Lung (tissue), 12 donors: ENCODE results near the gene TMX2. TPM values are rescaled to one million over a fixed set of nuclear protein-coding genes. Genes with fewer than 3 reads are reported as not detected.

Source experiments
- ATAC-seq: fragments of 200-7000 bp; cut with Tn5 transposase; one replicate; pipeline ENCODE4 v1.9.1; 2020; ENCODE audit warnings: moderate number of reproducible peaks; ENCODE audit not compliant: insufficient read depth, low FRiP score
- DNase-seq, 3 donors: peaks; one replicate each; pipeline ENCODE4 v3.0.0-alpha.2; 2013 to 2017
- H3K27ac ChIP-seq, 2 donors: one replicate each; pipeline ENCODE4 v1.5.1; 2013; ENCODE audit warnings: mild to moderate bottlenecking in 2 of 2, moderate library complexity in 2 of 2, control low read depth in 1 of 2, inconsistent platforms in 1 of 2, low read depth in 1 of 2, low read length in 1 of 2
- H3K27me3 ChIP-seq, 3 donors: one replicate each; pipeline ENCODE4 v1.5.1; 2013; ENCODE audit warnings: low read length in 2 of 3; ENCODE audit not compliant: control insufficient read depth in 3 of 3, insufficient read depth in 3 of 3
- H3K36me3 ChIP-seq, 4 donors: one replicate each; pipeline ENCODE4 v1.5.1; 2013; ENCODE audit warnings: low read length in 4 of 4, mild to moderate bottlenecking in 1 of 4, moderate library complexity in 1 of 4; ENCODE audit not compliant: control insufficient read depth in 4 of 4, insufficient read depth in 4 of 4
- H3K4me1 ChIP-seq, 5 donors: one replicate each; pipeline ENCODE4 v1.5.1; 2013; ENCODE audit warnings: low read length in 5 of 5, mild to moderate bottlenecking in 2 of 5, moderate library complexity in 1 of 5; ENCODE audit not compliant: control insufficient read depth in 5 of 5, insufficient read depth in 5 of 5
- H3K4me3 ChIP-seq: one replicate; pipeline ENCODE4 v1.5.1; 2013; ENCODE audit warnings: mild to moderate bottlenecking, control low read depth, moderate library complexity
- H3K9ac ChIP-seq, 2 donors: one replicate each; pipeline ENCODE4 v1.5.1; 2013; ENCODE audit warnings: low read length in 2 of 2, control low read depth in 1 of 2; ENCODE audit not compliant: insufficient read depth in 1 of 2
- H3K9me3 ChIP-seq, 4 donors: one replicate each; pipeline ENCODE4 v1.5.1; 2013; ENCODE audit warnings: low read length in 3 of 4, mild to moderate bottlenecking in 1 of 4, moderate library complexity in 1 of 4; ENCODE audit not compliant: control insufficient read depth in 4 of 4, insufficient read depth in 3 of 4
- WGBS, 2 donors: extraction: QIAGEN DNeasy Blood & Tissue Kit; methylation state at CpG; one replicate each; pipeline ENCODE4 v1.1.7; 2013; 5-methylcytosine and 5-hydroxymethylcytosine counted together
- polyA plus RNA-seq, 2 donors: library from polyadenylated mRNA; stranded (reverse); fragments of 200-250 nt; gene quantifications; one replicate each; pipeline ENCODE4 v1.2.1, GENCODE V29; 2013
- total RNA-seq, 2 donors: library from RNA; depleted of rRNA in 1 of 2; stranded (reverse); fragments of >200 nt in 1 of 2; gene quantifications; one replicate each; pipeline ENCODE4 v1.2.1, GENCODE V29; 2014 to 2021
- TF ChIP-seq, protein P1 (sequence below): IDR thresholded peaks from 2 replicates; pipeline ENCODE4 v1.5.1; 2012; ENCODE audit warnings: mild to moderate bottlenecking; ENCODE audit errors: control extremely low read depth, extremely low read depth
- donor health status: control.
- donor health status: control.
- donor health status: Bipolar disorder and iron deficiency.
- donor health status: healthy.
- donor health status: DM: yes; HTN: yes; CAD: no.

The TMX2 gene
- total and polyA plus RNA-seq, 4 donors: 51.7 to 89.6 (median 63.5) TPM

DNA sequence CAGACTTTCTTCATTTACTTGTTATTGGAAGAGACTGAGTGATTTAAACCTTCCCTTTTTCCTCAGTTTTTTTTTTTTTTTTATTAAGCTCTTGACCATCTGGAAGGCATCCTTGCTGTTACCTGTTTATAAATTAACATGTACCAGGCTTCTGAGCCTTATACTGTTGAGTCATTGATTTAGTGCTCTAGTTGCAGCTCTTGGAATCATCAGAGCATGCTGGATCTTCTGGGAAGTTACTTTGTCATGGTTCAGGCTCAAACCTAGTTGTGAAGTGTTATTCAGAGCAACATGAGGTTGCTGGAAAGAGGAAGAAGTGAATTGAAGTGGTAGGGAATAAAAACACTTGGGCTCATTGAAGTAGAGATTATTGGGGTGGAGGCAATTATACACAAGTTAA is 38.1 kb upstream of the TMX2 start:
- ATAC-seq: no peak
- DNase-seq: no peak
- Histone ChIP-seq H3K9ac (no peak overlapping the region), H3K27me3 (no peaks in the 10 kb centered on the region), H3K36me3 (peaks cover 15 to 41% (median 23%) of the 10 kb centered on the region in 4 donors), H3K27ac (no peak overlapping the region), H3K4me1 (peaks cover under 1 to 19% (median 8%) of the 10 kb centered on the region in 5 donors), H3K9me3 (no peaks in the 10 kb centered on the region), H3K4me3 (no peak overlapping the region)
- TF ChIP-seq, protein P1, sequence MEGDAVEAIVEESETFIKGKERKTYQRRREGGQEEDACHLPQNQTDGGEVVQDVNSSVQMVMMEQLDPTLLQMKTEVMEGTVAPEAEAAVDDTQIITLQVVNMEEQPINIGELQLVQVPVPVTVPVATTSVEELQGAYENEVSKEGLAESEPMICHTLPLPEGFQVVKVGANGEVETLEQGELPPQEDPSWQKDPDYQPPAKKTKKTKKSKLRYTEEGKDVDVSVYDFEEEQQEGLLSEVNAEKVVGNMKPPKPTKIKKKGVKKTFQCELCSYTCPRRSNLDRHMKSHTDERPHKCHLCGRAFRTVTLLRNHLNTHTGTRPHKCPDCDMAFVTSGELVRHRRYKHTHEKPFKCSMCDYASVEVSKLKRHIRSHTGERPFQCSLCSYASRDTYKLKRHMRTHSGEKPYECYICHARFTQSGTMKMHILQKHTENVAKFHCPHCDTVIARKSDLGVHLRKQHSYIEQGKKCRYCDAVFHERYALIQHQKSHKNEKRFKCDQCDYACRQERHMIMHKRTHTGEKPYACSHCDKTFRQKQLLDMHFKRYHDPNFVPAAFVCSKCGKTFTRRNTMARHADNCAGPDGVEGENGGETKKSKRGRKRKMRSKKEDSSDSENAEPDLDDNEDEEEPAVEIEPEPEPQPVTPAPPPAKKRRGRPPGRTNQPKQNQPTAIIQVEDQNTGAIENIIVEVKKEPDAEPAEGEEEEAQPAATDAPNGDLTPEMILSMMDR: no peak

DNA sequence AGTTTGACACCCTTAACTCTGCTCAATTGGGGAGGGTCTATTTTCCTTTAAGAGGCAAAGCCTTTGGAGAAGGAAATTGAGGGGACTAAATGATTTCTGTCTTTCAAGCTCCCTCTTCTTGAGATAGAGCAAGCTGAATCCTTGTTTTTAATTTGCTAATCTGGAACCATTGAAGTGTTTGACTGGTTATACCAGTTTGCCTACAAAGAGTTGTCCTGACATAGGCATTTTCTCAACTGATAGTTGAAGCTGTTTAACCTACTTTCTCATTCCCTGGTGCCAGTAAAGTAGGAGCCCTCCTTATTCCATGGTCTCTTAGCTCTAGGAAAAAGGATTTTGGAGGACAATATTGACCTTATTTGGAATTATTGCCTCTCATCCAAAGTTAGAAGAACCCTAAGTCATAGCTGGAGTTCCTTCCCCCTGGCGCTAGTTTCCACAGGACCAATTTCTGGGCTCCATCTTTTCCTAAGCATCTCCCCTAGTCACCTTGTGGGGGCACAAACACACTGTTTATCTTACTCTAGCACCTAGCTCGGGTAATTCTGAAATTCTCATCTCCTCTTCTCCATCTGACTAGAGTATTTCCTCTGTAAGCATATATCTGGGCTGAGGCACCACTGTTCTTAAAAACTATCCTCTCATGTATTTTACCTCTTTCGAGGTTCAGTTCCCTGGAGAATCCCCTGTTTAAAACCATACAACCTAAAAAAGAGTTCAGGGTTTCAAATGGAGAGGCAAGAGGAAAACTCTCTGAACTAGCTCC is 37.0 kb upstream of the TMX2 start:
- Histone ChIP-seq H3K4me3 (no peak overlapping the region), H3K36me3 (peaks cover 20 to 41% (median 28%) of the 10 kb centered on the region in 4 donors), H3K9me3 (no peaks in the 10 kb centered on the region), H3K9ac (no peak overlapping the region), H3K4me1 (peaks cover 0 to 29% (median 7%) of the 10 kb centered on the region in 5 donors), H3K27ac (no peak overlapping the region), H3K27me3 (no peaks in the 10 kb centered on the region)
- TF ChIP-seq, protein P1: no peak
- ATAC-seq (no peak), DNase-seq (peak in 2 of 3 donors; percentile 10 to 32)
- 80 to 91% methylated on average over 3 of the region's 3 CpGs for WGBS, 2 donors

DNA sequence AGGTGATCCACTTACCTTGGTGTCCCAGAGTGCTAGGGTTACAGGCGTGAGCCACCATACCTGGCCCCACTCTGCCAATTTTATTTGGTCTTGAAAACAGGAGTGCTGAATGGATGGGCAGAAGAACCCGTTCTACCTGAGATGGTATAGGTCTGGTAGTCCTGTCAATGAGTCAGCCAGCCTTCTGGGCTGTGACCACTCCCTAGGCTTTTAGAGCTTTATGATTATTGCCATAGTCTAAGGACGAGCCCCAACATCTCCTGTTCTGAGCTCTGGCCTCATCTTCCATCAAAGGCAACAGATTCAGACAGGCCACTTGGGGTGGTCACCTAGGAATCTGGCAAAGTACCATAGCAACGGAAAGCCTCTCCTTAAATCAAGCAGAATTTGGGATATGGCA is 33.0 kb upstream of the TMX2 start:
- Histone ChIP-seq H3K4me3 (no peak overlapping the region), H3K27ac (no peak overlapping the region), H3K9me3 (no peaks in the 10 kb centered on the region), H3K4me1 (peaks cover 0 to 27% (median 5%) of the 10 kb centered on the region in 5 donors), H3K27me3 (no peaks in the 10 kb centered on the region), H3K36me3 (peaks cover 20 to 32% (median 30%) of the 10 kb centered on the region in 4 donors), H3K9ac (no peak overlapping the region)
- WGBS, 2 donors: 95 to 96% methylated on average over 4 of the region's 4 CpGs
- no peak for DNase-seq
- TF ChIP-seq, protein P1: no peak
- no peak for ATAC-seq
